Mucosa of rectum (tissue), 2 donors: ENCODE data around the gene ZMYND8.
A peak's percentile ranks its signal among the peaks of the same experiment; 100 is the strongest.

Experiments
- H3K27ac ChIP-seq, 2 donors: one replicate each; pipeline ENCODE4 v1.7.0; 2013; ENCODE audit warnings: inconsistent platforms in 2 of 2, low read depth in 2 of 2, low read length in 2 of 2
- H3K27me3 ChIP-seq, 2 donors: one replicate each; pipeline ENCODE4 v1.7.0; 2013; ENCODE audit warnings: low read length in 2 of 2; ENCODE audit not compliant: control insufficient read depth in 2 of 2, insufficient read depth in 2 of 2
- H3K36me3 ChIP-seq, 2 donors: one replicate each; pipeline ENCODE4 v1.7.0; 2013; ENCODE audit warnings: low read length in 2 of 2; ENCODE audit not compliant: control insufficient read depth in 2 of 2, insufficient read depth in 2 of 2
- H3K4me1 ChIP-seq, 2 donors: one replicate each; pipeline ENCODE4 v1.7.0; 2013; ENCODE audit warnings: low read length in 2 of 2, mild to moderate bottlenecking in 1 of 2; ENCODE audit not compliant: control insufficient read depth in 2 of 2, insufficient read depth in 2 of 2
- H3K4me3 ChIP-seq, 2 donors: one replicate each; pipeline ENCODE4 v1.7.0; 2013; ENCODE audit warnings: low read length in 2 of 2
- H3K9ac ChIP-seq, 2 donors: one replicate each; pipeline ENCODE4 v1.7.0; 2013; ENCODE audit warnings: low read length in 2 of 2, low read depth in 1 of 2, mild to moderate bottlenecking in 1 of 2
- H3K9me3 ChIP-seq, 2 donors: one replicate each; pipeline ENCODE4 v1.7.0; 2013; ENCODE audit warnings: low read length in 2 of 2; ENCODE audit not compliant: control insufficient read depth in 2 of 2
- donor health status: healthy.
- donor health status: Normal muscosa, but diverticular disease.

Gene ZMYND8

GRCh38 chr20:47318586-47319516, 37.6 kb downstream of the ZMYND8 start:
- Histone ChIP-seq H3K27me3 (no peaks in the 10 kb centered on the region), H3K36me3 (no peaks in the 10 kb centered on the region), H3K4me1 (peaks cover 51 to 75% of the 10 kb centered on the region in 2 donors), H3K27ac (peak overlapping the region; percentile 95 to 97), H3K9ac (peak overlapping the region; percentile 79 to 92), H3K9me3 (no peaks in the 10 kb centered on the region), H3K4me3 (peak overlapping the region; percentile 13 to 41)

- Histone ChIP-seq H3K36me3 (no peaks in the 10 kb centered on the region), H3K27me3 (no peaks in the 10 kb centered on the region), H3K4me1 (peaks cover 51 to 75% of the 10 kb centered on the region in 2 donors), H3K4me3 (peak overlapping the region; percentile 13 to 41), H3K9ac (peak overlapping the region; percentile 79 to 92), H3K27ac (peak overlapping the region; percentile 95 to 97), H3K9me3 (no peaks in the 10 kb centered on the region)
These were observed 38.4 kb downstream of the ZMYND8 start for GRCh38 chr20:47318027-47318585.

GRCh38 chr20:47317127-47317895, 39.2 kb downstream of the ZMYND8 start:
- Histone ChIP-seq H3K36me3 (no peaks in the 10 kb centered on the region), H3K4me3 (peak overlapping the region in 1 of 2 donors; percentile 13)

GRCh38 chr20:47316776-47317126, 39.7 kb downstream of the ZMYND8 start:
- no peaks in the 10 kb centered on the region for H3K27me3 ChIP-seq
- H3K4me3 ChIP-seq, result no peak overlapping the region
- H3K9me3 ChIP-seq, result no peaks in the 10 kb centered on the region
- peaks cover 47 to 65% of the 10 kb centered on the region in 2 donors for H3K4me1 ChIP-seq
- peak overlapping the region; percentile 95 to 97 for H3K27ac ChIP-seq
- peak overlapping the region in 1 of 2 donors; percentile 92 for H3K9ac ChIP-seq
- H3K36me3 ChIP-seq, result peaks cover 0 to 1% of the 10 kb centered on the region in 2 donors

More at GRCh38 chr20:47317127-47317895, 39.2 kb downstream of the ZMYND8 start:
- Histone ChIP-seq H3K27ac (peak overlapping the region; percentile 95 to 97), H3K4me1 (peaks cover 51 to 70% of the 10 kb centered on the region in 2 donors), H3K9me3 (no peaks in the 10 kb centered on the region), H3K27me3 (no peaks in the 10 kb centered on the region), H3K9ac (peak overlapping the region; percentile 79 to 92)

- Histone ChIP-seq H3K4me3 (no peak overlapping the region), H3K27ac (peak overlapping the region; percentile 29 to 95), H3K9ac (peak overlapping the region in 1 of 2 donors; percentile 33), H3K4me1 (peaks cover 34 to 53% of the 10 kb centered on the region in 2 donors), H3K9me3 (no peaks in the 10 kb centered on the region), H3K36me3 (peaks cover 5 to 9% of the 10 kb centered on the region in 2 donors), H3K27me3 (no peaks in the 10 kb centered on the region)
These were observed 41.0 kb downstream of the ZMYND8 start for GRCh38 chr20:47315339-47316056.

GRCh38 chr20:47314647-47315338, 41.7 kb downstream of the ZMYND8 start:
- H3K9me3 ChIP-seq, result no peaks in the 10 kb centered on the region
- H3K27ac ChIP-seq, result no peak overlapping the region
- H3K36me3 ChIP-seq, result peaks cover 9 to 13% of the 10 kb centered on the region in 2 donors
- H3K4me3 ChIP-seq, result no peak overlapping the region
- H3K9ac ChIP-seq, result no peak overlapping the region
- peaks cover 28 to 46% of the 10 kb centered on the region in 2 donors for H3K4me1 ChIP-seq
- H3K27me3 ChIP-seq, result no peaks in the 10 kb centered on the region

GRCh38 chr20:47311967-47312681, 44.4 kb downstream of the ZMYND8 start:
- Histone ChIP-seq H3K9ac (no peak overlapping the region), H3K4me1 (peaks cover 2 to 19% of the 10 kb centered on the region in 2 donors), H3K4me3 (no peak overlapping the region), H3K27ac (no peak overlapping the region), H3K9me3 (no peaks in the 10 kb centered on the region), H3K36me3 (peaks cover 21 to 25% of the 10 kb centered on the region in 2 donors), H3K27me3 (no peaks in the 10 kb centered on the region)

GRCh38 chr20:47311211-47311610, 45.3 kb downstream of the ZMYND8 start:
- no peak overlapping the region for H3K27ac ChIP-seq
- H3K4me3 ChIP-seq, result no peak overlapping the region
- H3K4me1 ChIP-seq, result peaks cover 0 to 12% of the 10 kb centered on the region in 2 donors
- no peaks in the 10 kb centered on the region for H3K27me3 ChIP-seq
- H3K36me3 ChIP-seq, result peaks cover 25 to 27% of the 10 kb centered on the region in 2 donors
- H3K9ac ChIP-seq, result no peak overlapping the region
- H3K9me3 ChIP-seq, result no peaks in the 10 kb centered on the region
